Measurements from ENCODE around the gene CCDC148.

- no peak for TF ChIP-seq CTCF (conservative IDR thresholded peaks at IDR 0.05; ENCODE audit: low read depth, low read length)
- no peak for TF ChIP-seq EZH2 (IDR thresholded peaks at IDR 0.05; ENCODE audit: low read length, unreplicated experiment)
Measured at GRCh38 chr2:158357699-158358098, 98.9 kb downstream of the CCDC148 start.

Measured in PC-3 (cell line).